GM12878 (cell line): ENCODE results near the gene SLX4IP. TPM values are rescaled to one million over a fixed set of nuclear protein-coding genes. Genes with fewer than 3 reads are reported as not detected.

Experiments
- BHLHE40 ChIP-seq, 2 experiments: fragments of 450-650 bp in 1 of 2; IDR thresholded peaks; 2 replicates each; pipeline ENCODE4 v1.6.1; 2011 to 2017; ENCODE audit warnings: low read depth in 2 of 2, borderline replicate concordance in 1 of 2, improper control_type of control experiment in 1 of 2, low read length in 1 of 2, mild to moderate bottlenecking in 1 of 2
- EP300 ChIP-seq, 2 experiments: fragments of 150-350 bp in 1 of 2; IDR thresholded peaks; 2 replicates each; pipeline ENCODE4 v1.6.1; 2011 to 2012; ENCODE audit warnings: low read depth in 2 of 2, low read length in 2 of 2, borderline replicate concordance in 1 of 2, improper control_type of control experiment in 1 of 2, inconsistent platforms in 1 of 2; ENCODE audit not compliant: control insufficient read depth in 1 of 2
- HCFC1 ChIP-seq: fragments of 150-350 bp; IDR thresholded peaks from 2 replicates; pipeline ENCODE4 v1.6.1; 2014; ENCODE audit warnings: low read length
- MEF2A ChIP-seq: IDR thresholded peaks from 2 replicates; pipeline ENCODE4 v1.6.1; 2011; ENCODE audit warnings: low read depth, mild to moderate bottlenecking, low read length, moderate library complexity; ENCODE audit not compliant: insufficient read depth
- NR2C1 ChIP-seq: fragments of 450-650 bp; IDR thresholded peaks from 2 replicates; pipeline ENCODE4 v1.6.1; 2017; ENCODE audit warnings: antibody characterized with exemption, mild to moderate bottlenecking, moderate library complexity
- RAD51 ChIP-seq: fragments of 450-650 bp; IDR thresholded peaks from 2 replicates; pipeline ENCODE4 v1.6.1; 2016; ENCODE audit warnings: moderate library complexity, mild to moderate bottlenecking, inconsistent platforms
- SIX5 ChIP-seq: IDR thresholded peaks from 2 replicates; pipeline ENCODE4 v1.6.1; 2011; ENCODE audit warnings: mild to moderate bottlenecking, low read depth, low read length, moderate library complexity; ENCODE audit not compliant: severe bottlenecking
- SMAD1 ChIP-seq: fragments of 450-650 bp; IDR thresholded peaks from 2 replicates; pipeline ENCODE4 v1.6.1; 2018; ENCODE audit warnings: mild to moderate bottlenecking, low read depth; ENCODE audit not compliant: partially characterized antibody
- SMAD5 ChIP-seq: IDR thresholded peaks from 2 replicates; pipeline ENCODE4 v1.6.1; 2016; ENCODE audit warnings: antibody characterized with exemption, low read depth
- SUZ12 ChIP-seq: fragments of 200-600 bp; sonication (generic); IDR thresholded peaks from one replicate; pipeline ENCODE4 v1.6.1; 2018; ENCODE audit warnings: antibody characterized with exemption, mild to moderate bottlenecking; ENCODE audit not compliant: unreplicated experiment
- TARDBP ChIP-seq: IDR thresholded peaks from 2 replicates; pipeline ENCODE4 v1.6.1; 2016; ENCODE audit warnings: borderline replicate concordance
- ZNF207 ChIP-seq: fragments of 450-650 bp; IDR thresholded peaks from 2 replicates; pipeline ENCODE4 v1.6.1; 2014; ENCODE audit warnings: antibody characterized with exemption, mild to moderate bottlenecking, borderline replicate concordance
- ZNF24 ChIP-seq: fragments of 450-650 bp; IDR thresholded peaks from 2 replicates; pipeline ENCODE4 v1.6.1; 2017; ENCODE audit warnings: antibody characterized with exemption, mild to moderate bottlenecking
- ZNF622 ChIP-seq: fragments of 450-650 bp; IDR thresholded peaks from 2 replicates; pipeline ENCODE4 v1.6.1; 2017; ENCODE audit warnings: mild to moderate bottlenecking, inconsistent platforms
- polyA plus RNA-seq, 11 experiments: library from polyadenylated mRNA; depleted of rRNA in 4 of 11; unstranded in 6 of 11; stranded (reverse) in 5 of 11; fragments of >200 nt; fragmentation: Nextera tagmentation in 4 of 11; fragmentation: Illumina TruSeq in 1 of 11; extraction: Ambion mirVana in 4 of 11; extraction: Trizol in 1 of 11; gene quantifications; 1 replicate in 1 of 11; 2 replicates in 10 of 11; pipeline versions ENCODE4 v1.2.1 to v1.2.3, GENCODE V29; 2011 to 2016; ENCODE audit warnings: inconsistent platforms in 2 of 11, missing spikeins in 2 of 11, low read depth in 1 of 11
- total RNA-seq, 4 experiments: library from RNA; depleted of rRNA in 3 of 4; stranded (reverse); fragments of >200 nt in 3 of 4; fragmentation: Illumina TruSeq in 1 of 4; extraction: Trizol in 1 of 4; gene quantifications; 2 replicates each; pipeline versions ENCODE4 v1.2.1 to v1.2.3, GENCODE V29; 2013 to 2021
- TF ChIP-seq, protein P1 (sequence below): fragments of 450-650 bp; formaldehyde crosslinking; IDR thresholded peaks from 2 replicates; pipeline ENCODE4 v1.4.0; 2020; ENCODE audit warnings: mild to moderate bottlenecking, moderate library complexity
- TF ChIP-seq, protein P2 (sequence below): fragments of 450-650 bp; IDR thresholded peaks from 2 replicates; pipeline ENCODE4 v1.6.1; 2014; ENCODE audit warnings: mild to moderate bottlenecking
- TF ChIP-seq, protein P3 (sequence below): IDR thresholded peaks from 2 replicates; pipeline ENCODE4 v1.6.1; 2012; ENCODE audit warnings: low read depth, low read length, improper control_type of control experiment
- TF ChIP-seq, protein P4 (sequence below), 3 experiments: IDR thresholded peaks in 2 of 3; conservative IDR thresholded peaks in 1 of 3; 2 replicates each; pipeline ENCODE4 v1.5.1; 2011; ENCODE audit warnings: low read depth in 3 of 3, low read length in 3 of 3, mild to moderate bottlenecking in 3 of 3, control low read depth in 2 of 3, moderate library complexity in 2 of 3, inconsistent platforms in 1 of 3, mixed read lengths in 1 of 3; ENCODE audit not compliant: control insufficient read depth in 2 of 3, insufficient read depth in 1 of 3; ENCODE audit errors: extremely low read depth in 1 of 3
- TF ChIP-seq, protein P5 (sequence below): IDR thresholded peaks from 2 replicates; pipeline ENCODE4 v1.6.1; 2011; ENCODE audit warnings: borderline replicate concordance, low read depth, mild to moderate bottlenecking, moderate library complexity, mixed read lengths, low read length; ENCODE audit not compliant: insufficient read depth; ENCODE audit errors: extremely low read length

Gene SLX4IP
- total and polyA plus RNA-seq, 10 of the 15 experiments (the other 5 are each of a cell fraction or from before 2014, with no cell fraction given): 2.2 to 11.0 (median 6.3) TPM

DNA sequence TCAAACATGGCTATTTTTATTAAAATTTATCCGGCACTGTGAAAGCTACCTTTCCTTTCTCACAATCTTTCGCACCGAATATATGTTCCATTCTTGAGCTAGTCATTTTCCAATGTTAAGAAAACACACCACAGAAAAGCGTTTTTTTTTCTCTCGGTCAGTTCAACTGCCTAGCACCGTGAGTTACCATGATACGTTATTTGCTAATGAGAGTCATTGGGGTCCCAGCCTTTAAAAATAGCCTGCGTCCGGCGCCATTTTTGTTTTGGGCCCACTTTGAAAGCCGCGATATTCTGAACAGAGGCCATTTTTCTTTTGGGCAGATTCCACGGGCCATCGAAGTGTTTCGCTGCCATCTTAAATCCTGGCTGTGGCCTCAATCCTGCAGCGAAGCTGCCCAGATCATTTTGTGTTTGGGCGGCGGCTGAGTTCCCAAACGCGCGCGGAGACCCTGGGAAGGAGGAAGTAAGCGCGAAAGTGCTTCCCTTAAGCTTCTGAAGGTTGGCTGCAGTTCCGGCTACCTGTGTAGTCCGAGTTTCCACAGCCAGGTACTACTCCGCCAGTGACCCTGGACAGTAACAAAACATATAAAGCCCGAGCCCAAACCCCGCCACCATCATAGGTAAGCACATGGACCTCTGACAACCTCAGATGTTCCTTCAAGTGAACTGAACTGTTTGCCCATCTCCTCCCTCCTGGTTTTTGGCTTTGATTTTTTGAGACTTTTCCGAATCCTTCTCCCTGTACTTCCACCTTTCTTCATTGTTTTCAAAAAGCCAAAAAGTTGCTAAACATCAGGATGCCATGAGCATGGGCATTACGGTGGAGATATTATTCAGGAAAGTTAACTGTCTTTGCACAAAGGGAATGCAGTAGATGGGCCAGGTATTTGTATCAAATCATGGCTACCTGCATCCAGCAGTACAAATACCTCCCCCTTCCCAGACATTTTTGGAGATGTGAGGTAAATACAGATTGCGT is at the start of gene SLX4IP (continued):
- TF ChIP-seq, protein P1, sequence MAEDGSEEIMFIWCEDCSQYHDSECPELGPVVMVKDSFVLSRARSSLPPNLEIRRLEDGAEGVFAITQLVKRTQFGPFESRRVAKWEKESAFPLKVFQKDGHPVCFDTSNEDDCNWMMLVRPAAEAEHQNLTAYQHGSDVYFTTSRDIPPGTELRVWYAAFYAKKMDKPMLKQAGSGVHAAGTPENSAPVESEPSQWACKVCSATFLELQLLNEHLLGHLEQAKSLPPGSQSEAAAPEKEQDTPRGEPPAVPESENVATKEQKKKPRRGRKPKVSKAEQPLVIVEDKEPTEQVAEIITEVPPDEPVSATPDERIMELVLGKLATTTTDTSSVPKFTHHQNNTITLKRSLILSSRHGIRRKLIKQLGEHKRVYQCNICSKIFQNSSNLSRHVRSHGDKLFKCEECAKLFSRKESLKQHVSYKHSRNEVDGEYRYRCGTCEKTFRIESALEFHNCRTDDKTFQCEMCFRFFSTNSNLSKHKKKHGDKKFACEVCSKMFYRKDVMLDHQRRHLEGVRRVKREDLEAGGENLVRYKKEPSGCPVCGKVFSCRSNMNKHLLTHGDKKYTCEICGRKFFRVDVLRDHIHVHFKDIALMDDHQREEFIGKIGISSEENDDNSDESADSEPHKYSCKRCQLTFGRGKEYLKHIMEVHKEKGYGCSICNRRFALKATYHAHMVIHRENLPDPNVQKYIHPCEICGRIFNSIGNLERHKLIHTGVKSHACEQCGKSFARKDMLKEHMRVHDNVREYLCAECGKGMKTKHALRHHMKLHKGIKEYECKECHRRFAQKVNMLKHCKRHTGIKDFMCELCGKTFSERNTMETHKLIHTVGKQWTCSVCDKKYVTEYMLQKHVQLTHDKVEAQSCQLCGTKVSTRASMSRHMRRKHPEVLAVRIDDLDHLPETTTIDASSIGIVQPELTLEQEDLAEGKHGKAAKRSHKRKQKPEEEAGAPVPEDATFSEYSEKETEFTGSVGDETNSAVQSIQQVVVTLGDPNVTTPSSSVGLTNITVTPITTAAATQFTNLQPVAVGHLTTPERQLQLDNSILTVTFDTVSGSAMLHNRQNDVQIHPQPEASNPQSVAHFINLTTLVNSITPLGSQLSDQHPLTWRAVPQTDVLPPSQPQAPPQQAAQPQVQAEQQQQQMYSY (CRISPR knock-in tag): no peak
- TF ChIP-seq ZNF622 (no peak), SMAD1 (peak; percentile 61), TARDBP (peak; percentile 98), SIX5 (peak; percentile 97), RAD51 (peak; percentile 8), HCFC1 (peak; percentile 97), ZNF207 (no peak), SMAD5 (no peak; the same call in 1 of the 2 replicates), NR2C1 (peak; percentile 97), MEF2A (peak; percentile 79; the same call in 1 of the 2 replicates), SUZ12 (no peak), ZNF24 (no peak), EP300 (IDR thresholded peaks at IDR 0.05; ENCODE audit: borderline replicate concordance in 1 of 2, control insufficient read depth in 1 of 2, low read depth in 2 of 2, low read length in 2 of 2) (no peak), BHLHE40 (IDR thresholded peaks at IDR 0.05; ENCODE audit: borderline replicate concordance in 1 of 2, low read depth in 2 of 2, low read length in 1 of 2) (0 out of 4 replicates have a peak, but pooled peaks of 1 of the 2 experiments have one; percentile 8)
- TF ChIP-seq, protein P2, sequence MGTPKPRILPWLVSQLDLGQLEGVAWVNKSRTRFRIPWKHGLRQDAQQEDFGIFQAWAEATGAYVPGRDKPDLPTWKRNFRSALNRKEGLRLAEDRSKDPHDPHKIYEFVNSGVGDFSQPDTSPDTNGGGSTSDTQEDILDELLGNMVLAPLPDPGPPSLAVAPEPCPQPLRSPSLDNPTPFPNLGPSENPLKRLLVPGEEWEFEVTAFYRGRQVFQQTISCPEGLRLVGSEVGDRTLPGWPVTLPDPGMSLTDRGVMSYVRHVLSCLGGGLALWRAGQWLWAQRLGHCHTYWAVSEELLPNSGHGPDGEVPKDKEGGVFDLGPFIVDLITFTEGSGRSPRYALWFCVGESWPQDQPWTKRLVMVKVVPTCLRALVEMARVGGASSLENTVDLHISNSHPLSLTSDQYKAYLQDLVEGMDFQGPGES: no peak; the same call in 1 of the 2 replicates
- TF ChIP-seq, protein P3, sequence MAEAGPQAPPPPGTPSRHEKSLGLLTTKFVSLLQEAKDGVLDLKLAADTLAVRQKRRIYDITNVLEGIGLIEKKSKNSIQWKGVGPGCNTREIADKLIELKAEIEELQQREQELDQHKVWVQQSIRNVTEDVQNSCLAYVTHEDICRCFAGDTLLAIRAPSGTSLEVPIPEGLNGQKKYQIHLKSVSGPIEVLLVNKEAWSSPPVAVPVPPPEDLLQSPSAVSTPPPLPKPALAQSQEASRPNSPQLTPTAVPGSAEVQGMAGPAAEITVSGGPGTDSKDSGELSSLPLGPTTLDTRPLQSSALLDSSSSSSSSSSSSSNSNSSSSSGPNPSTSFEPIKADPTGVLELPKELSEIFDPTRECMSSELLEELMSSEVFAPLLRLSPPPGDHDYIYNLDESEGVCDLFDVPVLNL: 0 out of 2 replicates have a peak, but pooled peaks have one; percentile 24
- TF ChIP-seq, protein P4, sequence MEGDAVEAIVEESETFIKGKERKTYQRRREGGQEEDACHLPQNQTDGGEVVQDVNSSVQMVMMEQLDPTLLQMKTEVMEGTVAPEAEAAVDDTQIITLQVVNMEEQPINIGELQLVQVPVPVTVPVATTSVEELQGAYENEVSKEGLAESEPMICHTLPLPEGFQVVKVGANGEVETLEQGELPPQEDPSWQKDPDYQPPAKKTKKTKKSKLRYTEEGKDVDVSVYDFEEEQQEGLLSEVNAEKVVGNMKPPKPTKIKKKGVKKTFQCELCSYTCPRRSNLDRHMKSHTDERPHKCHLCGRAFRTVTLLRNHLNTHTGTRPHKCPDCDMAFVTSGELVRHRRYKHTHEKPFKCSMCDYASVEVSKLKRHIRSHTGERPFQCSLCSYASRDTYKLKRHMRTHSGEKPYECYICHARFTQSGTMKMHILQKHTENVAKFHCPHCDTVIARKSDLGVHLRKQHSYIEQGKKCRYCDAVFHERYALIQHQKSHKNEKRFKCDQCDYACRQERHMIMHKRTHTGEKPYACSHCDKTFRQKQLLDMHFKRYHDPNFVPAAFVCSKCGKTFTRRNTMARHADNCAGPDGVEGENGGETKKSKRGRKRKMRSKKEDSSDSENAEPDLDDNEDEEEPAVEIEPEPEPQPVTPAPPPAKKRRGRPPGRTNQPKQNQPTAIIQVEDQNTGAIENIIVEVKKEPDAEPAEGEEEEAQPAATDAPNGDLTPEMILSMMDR (IDR thresholded peaks at IDR 0.05 in 2 of 3, conservative IDR thresholded peaks at IDR 0.05 in 1 of 3; ENCODE audit: control insufficient read depth in 2 of 3, extremely low read depth in 1 of 3, insufficient read depth in 1 of 3, low read depth in 3 of 3, low read length in 3 of 3): no peak
- TF ChIP-seq, protein P5, sequence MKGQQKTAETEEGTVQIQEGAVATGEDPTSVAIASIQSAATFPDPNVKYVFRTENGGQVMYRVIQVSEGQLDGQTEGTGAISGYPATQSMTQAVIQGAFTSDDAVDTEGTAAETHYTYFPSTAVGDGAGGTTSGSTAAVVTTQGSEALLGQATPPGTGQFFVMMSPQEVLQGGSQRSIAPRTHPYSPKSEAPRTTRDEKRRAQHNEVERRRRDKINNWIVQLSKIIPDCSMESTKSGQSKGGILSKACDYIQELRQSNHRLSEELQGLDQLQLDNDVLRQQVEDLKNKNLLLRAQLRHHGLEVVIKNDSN: no peak
